ENCODE data around the gene ZNF354C.

DNA sequence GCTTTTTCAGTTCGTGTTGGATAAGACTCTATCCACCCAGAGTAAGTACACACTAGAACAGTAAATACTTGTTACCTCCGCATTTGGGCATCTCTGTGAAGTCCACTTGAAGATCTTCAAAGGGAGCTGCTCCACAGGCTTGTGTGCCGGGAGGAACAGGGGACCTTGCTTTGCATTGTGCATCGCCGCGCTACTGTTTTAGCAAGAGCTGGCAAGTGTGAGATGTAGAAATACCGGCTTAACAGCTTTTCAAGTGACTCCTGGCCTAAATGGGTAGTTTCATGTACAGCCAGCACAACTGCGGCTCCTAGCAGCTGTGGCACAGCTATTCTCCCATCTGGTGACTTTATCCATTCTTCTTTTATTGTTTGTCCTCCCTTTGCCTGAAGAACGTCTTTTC is 8.4 kb upstream of the ZNF354C start:
- TF ChIP-seq POLR2AphosphoS5 (IDR thresholded peaks at IDR 0.05; ENCODE audit: borderline replicate concordance, low read depth, low read length) = no peak
- no peak for TF ChIP-seq FOXP2 (optimal IDR thresholded peaks at IDR 0.05; ENCODE audit: control extremely low read depth, extremely low read length, insufficient read depth)
- TF ChIP-seq EZH2 (IDR thresholded peaks at IDR 0.05) = no peak

All from SK-N-MC (cell line).